H1 (cell line): ENCODE results near the gene SLC39A8. TPM values are rescaled to one million over a fixed set of nuclear protein-coding genes. Genes with fewer than 3 reads are reported as not detected.

Experiments
- CTCF ChIA-PET: fragments of 300-600 bp; sonication (Branson Sonifier 250); formaldehyde crosslinking; loops from one replicate; lab custom pipeline; 2021; ENCODE audit not compliant: partially characterized antibody; lab: Charles Lee
- POLR2A ChIA-PET: fragments of 300-600 bp; sonication (Branson Sonifier 250); formaldehyde crosslinking; loops from one replicate; lab custom pipeline; 2021; ENCODE audit warnings: inconsistent platforms; ENCODE audit not compliant: partially characterized antibody; lab: Charles Lee
- DNase-seq, 2 experiments: peaks; one replicate each; pipeline versions ENCODE4 v3.0.0 to v3.0.0-alpha.2; 2010 to 2022; ENCODE audit warnings: low spot score in 2 of 2, low read depth in 1 of 2, mixed read lengths in 1 of 2
- FAIRE-seq: peaks from 2 replicates; lab custom pipeline; 2011; peaks lifted over from hg19 to GRCh38; lab: Jason Lieb, UNC
- H2AFZ ChIP-seq: 2 replicates; pipeline ENCODE4 v1.8.1; 2012; ENCODE audit warnings: low read length, inconsistent platforms
- H2AK5ac ChIP-seq: 2 replicates; pipeline ENCODE4 v1.6.1; 2013; ENCODE audit warnings: low read depth, low read length
- H2BK120ac ChIP-seq: replicated peaks from 2 replicates; pipeline ENCODE3; 2013; ENCODE audit warnings: low read depth, low read length, inconsistent platforms
- H2BK12ac ChIP-seq: 2 replicates; pipeline ENCODE4 v1.6.1; 2013; ENCODE audit warnings: low read depth, low read length
- H2BK15ac ChIP-seq: 2 replicates; pipeline ENCODE4 v1.6.1; 2013; ENCODE audit warnings: low read length
- H2BK20ac ChIP-seq: 2 replicates; pipeline ENCODE4 v1.6.1; 2013; ENCODE audit warnings: low read length
- H2BK5ac ChIP-seq: 2 replicates; pipeline ENCODE4 v1.6.1; 2013; ENCODE audit warnings: low read depth, low read length
- H3K14ac ChIP-seq: 2 replicates; pipeline ENCODE4 v1.6.1; 2013; ENCODE audit warnings: inconsistent platforms; ENCODE audit not compliant: insufficient read length
- H3K18ac ChIP-seq: 2 replicates; pipeline ENCODE4 v1.6.1; 2013; ENCODE audit warnings: low read length; ENCODE audit errors: extremely low read depth
- H3K23ac ChIP-seq: 2 replicates; pipeline ENCODE4 v1.6.1; 2013; ENCODE audit warnings: inconsistent platforms; ENCODE audit not compliant: insufficient read length
- H3K23me2 ChIP-seq: 2 replicates; pipeline ENCODE4 v1.6.1; 2013; ENCODE audit warnings: low read depth, low read length
- H3K27ac ChIP-seq: 2 replicates; pipeline ENCODE4 v1.6.1; 2011; ENCODE audit warnings: low read depth, low read length, inconsistent platforms
- H3K27me3 ChIP-seq, 4 experiments: replicated peaks in 1 of 4; 1 replicate in 1 of 4; 2 replicates in 3 of 4; pipeline versions ENCODE4 v1.6.1 to v1.8.1; 2011 to 2013; ENCODE audit warnings: low read length in 3 of 4, mild to moderate bottlenecking in 3 of 4, inconsistent platforms in 2 of 4, mixed read lengths in 2 of 4, moderate library complexity in 1 of 4; ENCODE audit not compliant: control insufficient read depth in 3 of 4, insufficient read depth in 3 of 4; ENCODE audit errors: extremely low read depth in 1 of 4
- H3K36me3 ChIP-seq, 4 experiments: 2 replicates each; pipeline versions ENCODE4 v1.6.1 to v1.8.1; 2011 to 2013; ENCODE audit warnings: mild to moderate bottlenecking in 4 of 4, low read length in 3 of 4, moderate library complexity in 2 of 4, control low read depth in 1 of 4, inconsistent platforms in 1 of 4; ENCODE audit not compliant: insufficient read depth in 4 of 4, control insufficient read depth in 2 of 4
- H3K4ac ChIP-seq: replicated peaks from 2 replicates; pipeline ENCODE3; 2013; ENCODE audit warnings: low read length, low read depth, mixed read lengths, inconsistent platforms; ENCODE audit not compliant: insufficient read length
- H3K4me1 ChIP-seq, 4 experiments: replicated peaks in 1 of 4; 1 replicate in 1 of 4; 2 replicates in 3 of 4; pipeline versions ENCODE4 v1.6.1 to v1.8.1; 2011 to 2013; ENCODE audit warnings: low read length in 3 of 4, inconsistent platforms in 2 of 4, mixed read lengths in 1 of 4; ENCODE audit not compliant: insufficient read depth in 4 of 4, control insufficient read depth in 3 of 4
- H3K4me2 ChIP-seq, 2 experiments: 2 replicates each; pipeline versions ENCODE4 v1.6.1 to v1.8.1; 2011 to 2013; ENCODE audit warnings: low read depth in 2 of 2, low read length in 2 of 2, control low read depth in 1 of 2, inconsistent platforms in 1 of 2, mild to moderate bottlenecking in 1 of 2; ENCODE audit not compliant: insufficient read depth in 1 of 2
- H3K4me3 ChIP-seq, 4 experiments: fragments of 200-600, 300-600 bp in 1 of 4; sonication (generic), shearing (Covaris generic), sonication (Bioruptor Twin) in 1 of 4; 2 replicates each; pipeline versions ENCODE4 v1.5.1 to v1.8.1; 2011 to 2016; ENCODE audit warnings: low read length in 4 of 4, low read depth in 3 of 4, control low read depth in 2 of 4, inconsistent platforms in 2 of 4, mild to moderate bottlenecking in 2 of 4, mixed read lengths in 1 of 4, moderate library complexity in 1 of 4; ENCODE audit not compliant: insufficient read depth in 2 of 4; ENCODE audit errors: extremely low read depth in 1 of 4
- H3K56ac ChIP-seq: replicated peaks from 2 replicates; pipeline ENCODE3; 2013; ENCODE audit warnings: low read depth, mild to moderate bottlenecking, mixed read lengths, low read length, inconsistent platforms; ENCODE audit not compliant: insufficient read length
- H3K79me1 ChIP-seq: 2 replicates; pipeline ENCODE4 v1.6.1; 2013; ENCODE audit warnings: low read depth, low read length, control low read depth
- H3K79me2 ChIP-seq, 2 experiments: 2 replicates each; pipeline versions ENCODE4 v1.6.1 to v1.8.1; 2012 to 2013; ENCODE audit warnings: low read length in 2 of 2, mild to moderate bottlenecking in 2 of 2, inconsistent platforms in 1 of 2; ENCODE audit not compliant: insufficient read depth in 2 of 2, control insufficient read depth in 1 of 2
- H3K9ac ChIP-seq, 4 experiments: replicated peaks in 1 of 4; 1 replicate in 1 of 4; 2 replicates in 3 of 4; pipeline versions ENCODE4 v1.6.1 to v1.8.1; 2011 to 2013; ENCODE audit warnings: low read depth in 3 of 4, low read length in 3 of 4, control low read depth in 2 of 4, mild to moderate bottlenecking in 2 of 4, moderate library complexity in 2 of 4, inconsistent platforms in 1 of 4; ENCODE audit errors: extremely low read depth in 1 of 4
- H3K9me3 ChIP-seq, 2 experiments: 2 replicates each; pipeline versions ENCODE4 v1.6.1 to v1.8.1; 2012 to 2013; ENCODE audit warnings: mild to moderate bottlenecking in 2 of 2, moderate library complexity in 2 of 2, control low read depth in 1 of 2, inconsistent platforms in 1 of 2, low read depth in 1 of 2, low read length in 1 of 2, mixed read lengths in 1 of 2; ENCODE audit not compliant: insufficient read depth in 2 of 2
- H4K20me1 ChIP-seq, 2 experiments: replicated peaks in 1 of 2; 2 replicates each; pipeline versions ENCODE3 to v1.8.1; 2011 to 2013; ENCODE audit warnings: inconsistent platforms in 2 of 2, low read length in 2 of 2, mild to moderate bottlenecking in 1 of 2; ENCODE audit not compliant: insufficient read depth in 2 of 2, control insufficient read depth in 1 of 2
- H4K5ac ChIP-seq: 2 replicates; pipeline ENCODE4 v1.6.1; 2013; ENCODE audit warnings: low read length, low read depth, mixed read lengths, inconsistent platforms; ENCODE audit not compliant: insufficient read length
- H4K8ac ChIP-seq: 2 replicates; pipeline ENCODE4 v1.8.0; 2013; ENCODE audit warnings: mild to moderate bottlenecking, moderate library complexity, low read length, inconsistent platforms; ENCODE audit not compliant: insufficient read depth; ENCODE audit errors: extremely low read depth
- H4K91ac ChIP-seq: replicated peaks from 2 replicates; pipeline ENCODE3; 2013; ENCODE audit warnings: low read length, mixed read lengths, inconsistent platforms; ENCODE audit not compliant: insufficient read length
- KDM5A ChIP-seq: fragments of 200-600 bp; IDR thresholded peaks from 2 replicates; pipeline ENCODE4 v1.7.1; 2012; ENCODE audit warnings: mild to moderate bottlenecking, low read length, inconsistent platforms, mixed read lengths
- polyA plus RNA-seq, 7 experiments: library from polyadenylated mRNA; depleted of rRNA in 3 of 7; stranded (reverse) in 5 of 7; unstranded in 2 of 7; fragments of >200 nt in 5 of 7; fragments of 200-250 nt in 2 of 7; gene quantifications; 1 replicate in 5 of 7; 2 replicates in 1 of 7; 4 replicates in 1 of 7; pipeline versions ENCODE4 v1.2.1 to v1.2.3, GENCODE V29; 2011 to 2013; ENCODE audit warnings: missing spikeins in 2 of 7, mixed read lengths in 2 of 7
- total RNA-seq: library from RNA; stranded (reverse); fragmentation: NEBNext Ultra II Directional; extraction: Animal tissue kit (Norgen Biotek cat#: 25700); gene quantifications from 2 replicates; pipeline ENCODE4 v1.2.1, GENCODE V29; 2021
- TF ChIP-seq, protein P1 (sequence below): IDR thresholded peaks from 2 replicates; pipeline ENCODE4 v1.6.1; 2011; ENCODE audit warnings: low read length, improper control_type of control experiment

SLC39A8 gene
- total and polyA plus RNA-seq, 2 of the 8 experiments (the other 6 are each of a cell fraction or from before 2014, with no cell fraction given): 6.4 to 38.7 TPM

DNA sequence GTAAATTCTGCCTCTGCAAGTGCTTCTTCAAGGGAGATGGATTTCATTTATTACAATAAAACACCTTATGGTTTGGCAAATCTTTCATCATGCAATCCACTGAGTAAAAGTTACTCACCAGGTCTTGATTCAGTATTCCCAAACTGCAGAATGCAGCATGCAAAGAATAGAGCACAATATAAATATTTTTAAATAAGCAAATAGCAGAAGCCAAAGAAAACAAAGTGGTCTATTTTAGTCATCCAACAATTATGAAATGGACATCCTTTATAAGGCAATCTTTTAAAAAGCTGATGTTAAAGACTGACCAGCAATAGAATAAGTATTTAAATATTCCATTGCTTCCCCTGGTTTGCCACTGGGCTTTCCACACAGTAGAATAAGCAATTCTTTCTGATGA, 59.5 kb downstream of the SLC39A8 start:
- CTCF ChIA-PET: no interaction called here
- POLR2A ChIA-PET: no interaction called here
- Histone ChIP-seq H3K14ac (no peak overlapping the region), H3K27ac (no peak overlapping the region), H4K8ac (no peak overlapping the region), H3K4me1 (no peaks in the 10 kb centered on the region), H3K27me3 (no peaks in the 10 kb centered on the region), H3K9ac (no peak overlapping the region), H4K5ac (no peak overlapping the region), H3K79me1 (no peaks in the 10 kb centered on the region), H4K91ac (no peak overlapping the region), H3K9me3 (no peaks in the 10 kb centered on the region), H3K56ac (no peak overlapping the region), H3K4me2 (no peak overlapping the region), H3K23ac (no peak overlapping the region), H2AFZ (no peak overlapping the region), H2BK20ac (no peak overlapping the region), H3K4me3 (no peak overlapping the region), H3K18ac (no peak overlapping the region), H3K23me2 (no peaks in the 10 kb centered on the region; the same call in 1 of the 2 replicates), H3K79me2 (0 out of 4 replicates have a peak, but pooled peaks cover 0 to 3% of the 10 kb centered on the region in 2 experiments), H2BK12ac (no peak overlapping the region), H2BK15ac (no peak overlapping the region), H3K4ac (no peak overlapping the region), H2BK120ac (no peak overlapping the region), H2AK5ac (no peak overlapping the region), H3K36me3 (no peaks in the 10 kb centered on the region)
- no peak for FAIRE-seq
- no peak for DNase-seq
- no peak for TF ChIP-seq KDM5A
- TF ChIP-seq, protein P1, sequence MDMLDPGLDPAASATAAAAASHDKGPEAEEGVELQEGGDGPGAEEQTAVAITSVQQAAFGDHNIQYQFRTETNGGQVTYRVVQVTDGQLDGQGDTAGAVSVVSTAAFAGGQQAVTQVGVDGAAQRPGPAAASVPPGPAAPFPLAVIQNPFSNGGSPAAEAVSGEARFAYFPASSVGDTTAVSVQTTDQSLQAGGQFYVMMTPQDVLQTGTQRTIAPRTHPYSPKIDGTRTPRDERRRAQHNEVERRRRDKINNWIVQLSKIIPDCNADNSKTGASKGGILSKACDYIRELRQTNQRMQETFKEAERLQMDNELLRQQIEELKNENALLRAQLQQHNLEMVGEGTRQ: no peak
- TF ChIP-seq, all 59 proteins: peak for 0
- Histone ChIP-seq H2BK5ac (no peak overlapping the region), H4K20me1 (no peaks in the 10 kb centered on the region)
